ENCODE data around the gene FLNC. TPM values are rescaled to one million over a fixed set of nuclear protein-coding genes. Genes with fewer than 3 reads are reported as not detected.

FLNC gene
- total RNA-seq, 4 donors from 2014 or later = 3.8 to 5.1 (median 4.3) TPM

DNA sequence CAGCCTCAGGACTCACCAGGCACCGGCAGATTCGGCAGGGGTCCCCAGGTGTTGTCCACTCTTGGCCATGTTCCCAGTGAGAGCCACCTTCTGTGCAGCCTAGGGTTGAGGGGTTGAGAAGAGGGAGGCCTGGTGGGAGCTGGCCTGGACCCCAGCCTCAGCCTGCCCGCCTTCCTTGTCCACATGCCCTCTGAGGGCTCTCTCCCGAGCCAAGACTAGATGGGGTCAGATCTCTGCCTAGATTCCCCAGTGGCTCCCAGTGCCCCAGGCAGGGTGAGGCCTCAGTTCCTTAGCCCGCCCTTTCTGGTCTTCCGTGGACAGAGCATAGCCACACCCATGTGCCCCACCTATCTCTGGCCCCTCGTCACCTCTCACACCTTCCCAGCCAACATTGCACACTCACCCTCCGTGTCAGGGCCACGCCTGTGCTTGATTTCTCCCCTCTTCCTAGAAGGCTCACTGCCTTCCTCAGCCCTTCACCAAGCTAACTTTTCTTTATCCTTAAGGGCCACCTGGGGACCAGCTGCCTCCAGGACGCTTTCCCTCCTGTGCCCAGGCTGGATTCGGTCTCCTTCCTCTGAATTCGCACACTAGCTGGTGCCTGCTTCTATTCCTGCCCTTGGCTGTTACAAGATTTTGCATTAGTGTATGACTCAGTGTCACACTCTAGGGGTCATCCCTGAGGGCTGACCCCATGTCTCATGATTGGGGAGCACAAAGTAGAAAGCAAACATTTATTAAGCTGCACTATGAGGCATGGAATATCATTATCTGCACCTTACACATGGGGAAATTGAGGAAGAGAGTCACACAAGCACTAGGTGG, 72.8 kb downstream of the FLNC start:
- no peak for TF ChIP-seq POLR2A (IDR thresholded peaks at IDR 0.05)
- TF ChIP-seq POLR2AphosphoS5 (IDR thresholded peaks at IDR 0.05) = no peak
- no peak for TF ChIP-seq CTCF (IDR thresholded peaks at IDR 0.05)
- TF ChIP-seq EP300 (IDR thresholded peaks at IDR 0.05) = no peak
- H3K9me3 ChIP-seq = no peaks in the 10 kb centered on the region
- H3K27me3 ChIP-seq = peaks cover 8% of the 10 kb centered on the region
- H3K36me3 ChIP-seq = no peaks in the 10 kb centered on the region
- 70% methylated on average over 9 of the region's 12 CpGs for WGBS
- H3K27ac ChIP-seq = no peak overlapping the region
- no peaks in the 10 kb centered on the region for H3K4me1 ChIP-seq
- peak in 1 of 2 donors; percentile 40 for DNase-seq (ENCODE audit: low spot score in 2 of 2)
- no peak overlapping the region for H3K4me3 ChIP-seq

- Histone ChIP-seq H3K9me3 (no peaks in the 10 kb centered on the region), H3K27me3 (peaks cover 15% of the 10 kb centered on the region), H3K36me3 (no peaks in the 10 kb centered on the region), H3K4me1 (no peaks in the 10 kb centered on the region), H3K4me3 (no peak overlapping the region), H3K27ac (no peak overlapping the region)
- WGBS = 77% methylated on average over 10 of the region's 14 CpGs
- peak in 1 of 2 donors; percentile 55 for DNase-seq (ENCODE audit: low spot score in 2 of 2)
- TF ChIP-seq POLR2A (IDR thresholded peaks at IDR 0.05) (no peak), POLR2AphosphoS5 (IDR thresholded peaks at IDR 0.05) (no peak), CTCF (IDR thresholded peaks at IDR 0.05) (no peak), EP300 (IDR thresholded peaks at IDR 0.05) (no peak)
These were observed 73.6 kb downstream of the FLNC start for GRCh38 chr7:128903621-128904361.

- peak; percentile 8 to 53 for TF ChIP-seq CTCF (IDR thresholded peaks at IDR 0.05)
- TF ChIP-seq POLR2AphosphoS5 (IDR thresholded peaks at IDR 0.05) = no peak
- no peak for TF ChIP-seq POLR2A (IDR thresholded peaks at IDR 0.05)
- no peak overlapping the region for H3K4me3 ChIP-seq
- H3K4me1 ChIP-seq = peaks cover 5% of the 10 kb centered on the region
- H3K36me3 ChIP-seq = no peaks in the 10 kb centered on the region
- H3K27me3 ChIP-seq = peaks cover 21% of the 10 kb centered on the region
- peak in 1 of 2 donors; percentile 46 for DNase-seq (ENCODE audit: low spot score in 2 of 2)
- H3K27ac ChIP-seq = no peak overlapping the region
- 40% methylated on average over 8 of the region's 8 CpGs for WGBS
- H3K9me3 ChIP-seq = no peaks in the 10 kb centered on the region
These were observed 74.4 kb downstream of the FLNC start for GRCh38 chr7:128904381-128905197.

DNA sequence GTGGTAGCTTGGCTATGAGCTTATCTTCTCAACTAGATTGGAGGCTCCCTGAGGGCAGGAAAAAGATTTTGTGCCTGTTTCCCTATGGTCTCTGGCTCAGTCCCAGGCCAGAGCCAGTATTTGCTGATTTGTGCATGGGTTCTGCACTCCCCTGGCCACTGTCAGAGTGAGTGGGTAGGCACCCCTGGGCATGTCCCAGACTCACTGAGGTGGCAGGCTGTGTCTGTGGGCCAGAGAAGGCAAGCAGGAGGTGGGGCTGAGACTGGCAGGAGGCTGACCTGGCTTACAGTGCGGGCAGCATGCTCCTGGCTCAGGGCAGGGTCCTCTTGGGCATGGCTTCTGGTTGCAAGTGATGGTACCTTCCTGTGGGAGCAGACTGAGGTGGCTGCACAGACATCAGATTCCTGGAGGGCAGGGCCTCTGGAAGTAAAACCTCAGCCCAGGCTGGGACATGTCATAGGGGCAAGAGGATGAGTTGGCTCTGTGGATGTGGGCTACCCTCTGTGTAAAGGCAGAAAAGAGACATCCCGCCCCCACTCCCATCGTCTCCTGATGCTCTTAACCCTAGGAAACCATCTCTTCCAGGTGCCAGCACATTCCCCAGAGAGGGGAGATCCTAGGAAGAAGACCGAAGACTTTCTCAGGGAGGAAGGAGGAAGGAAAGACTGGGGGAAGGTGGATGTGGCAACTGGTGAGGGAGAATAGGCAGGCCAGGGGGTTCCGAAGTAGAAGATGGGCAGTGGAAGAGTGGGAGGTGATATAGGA, 76.0 kb downstream of the FLNC start:
- TF ChIP-seq POLR2A (IDR thresholded peaks at IDR 0.05) = no peak
- no peak for TF ChIP-seq EP300 (IDR thresholded peaks at IDR 0.05)
- no peak for TF ChIP-seq POLR2AphosphoS5 (IDR thresholded peaks at IDR 0.05)
- TF ChIP-seq CTCF (IDR thresholded peaks at IDR 0.05) = no peak
- peaks cover 33% of the 10 kb centered on the region for H3K27me3 ChIP-seq
- no peak overlapping the region for H3K4me3 ChIP-seq
- no peaks in the 10 kb centered on the region for H3K9me3 ChIP-seq
- peaks cover 16% of the 10 kb centered on the region for H3K4me1 ChIP-seq
- no peak overlapping the region for H3K27ac ChIP-seq
- H3K36me3 ChIP-seq = no peaks in the 10 kb centered on the region
- peak in 1 of 2 donors; percentile 51 for DNase-seq (ENCODE audit: low spot score in 2 of 2)
- WGBS = 86% methylated on average over 4 of the region's 5 CpGs

Data from suprapubic skin (tissue), 4 donors.